Astrocyte of the spinal cord (primary cell): ENCODE data around the gene PSMD10.
A peak's percentile ranks its signal among the peaks of the same experiment; 100 is the strongest.

Experiments used
- DNase-seq: peaks from one replicate; pipeline ENCODE4 v3.0.0; 2011; ENCODE audit warnings: low read depth, low spot score
- H3K4me3 ChIP-seq: 2 replicates; pipeline ENCODE4 v1.5.1; 2011; ENCODE audit warnings: low read depth, mild to moderate bottlenecking, low read length, moderate library complexity
- in situ Hi-C: cut with HindIII; loops from 2 replicates; pipeline ENCODE4 v1.10.0; 2017; ENCODE audit warnings: low sequenced_read_pairs
- TF ChIP-seq, protein P1 (sequence below): IDR thresholded peaks from 2 replicates; pipeline ENCODE4 v1.5.1; 2012; ENCODE audit warnings: low read depth, mild to moderate bottlenecking, low read length, inconsistent platforms

Gene PSMD10

DNA sequence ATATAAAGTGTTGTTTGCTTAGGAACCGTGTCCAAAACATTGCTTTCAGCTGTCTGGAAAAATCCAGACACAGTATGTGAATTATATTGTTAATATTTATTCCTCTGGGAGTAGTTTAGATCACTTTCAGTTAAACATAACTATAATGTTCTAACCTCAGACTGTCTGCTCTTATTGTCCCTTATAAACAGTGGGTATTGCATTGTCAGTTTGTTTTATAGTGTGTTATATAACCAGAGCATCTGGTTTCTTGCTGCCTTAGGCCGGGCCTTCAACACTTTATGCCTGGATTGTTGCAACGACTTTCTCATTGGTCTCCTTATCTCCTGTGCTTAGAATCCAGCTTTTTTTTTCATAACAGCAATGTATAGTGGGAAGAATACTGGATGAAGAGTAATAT is 26.6 kb upstream of the PSMD10 start:
- in situ Hi-C loops = no loop called here
- no peak for DNase-seq
- TF ChIP-seq, protein P1, sequence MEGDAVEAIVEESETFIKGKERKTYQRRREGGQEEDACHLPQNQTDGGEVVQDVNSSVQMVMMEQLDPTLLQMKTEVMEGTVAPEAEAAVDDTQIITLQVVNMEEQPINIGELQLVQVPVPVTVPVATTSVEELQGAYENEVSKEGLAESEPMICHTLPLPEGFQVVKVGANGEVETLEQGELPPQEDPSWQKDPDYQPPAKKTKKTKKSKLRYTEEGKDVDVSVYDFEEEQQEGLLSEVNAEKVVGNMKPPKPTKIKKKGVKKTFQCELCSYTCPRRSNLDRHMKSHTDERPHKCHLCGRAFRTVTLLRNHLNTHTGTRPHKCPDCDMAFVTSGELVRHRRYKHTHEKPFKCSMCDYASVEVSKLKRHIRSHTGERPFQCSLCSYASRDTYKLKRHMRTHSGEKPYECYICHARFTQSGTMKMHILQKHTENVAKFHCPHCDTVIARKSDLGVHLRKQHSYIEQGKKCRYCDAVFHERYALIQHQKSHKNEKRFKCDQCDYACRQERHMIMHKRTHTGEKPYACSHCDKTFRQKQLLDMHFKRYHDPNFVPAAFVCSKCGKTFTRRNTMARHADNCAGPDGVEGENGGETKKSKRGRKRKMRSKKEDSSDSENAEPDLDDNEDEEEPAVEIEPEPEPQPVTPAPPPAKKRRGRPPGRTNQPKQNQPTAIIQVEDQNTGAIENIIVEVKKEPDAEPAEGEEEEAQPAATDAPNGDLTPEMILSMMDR = no peak
- H3K4me3 ChIP-seq = no peak overlapping the region

DNA sequence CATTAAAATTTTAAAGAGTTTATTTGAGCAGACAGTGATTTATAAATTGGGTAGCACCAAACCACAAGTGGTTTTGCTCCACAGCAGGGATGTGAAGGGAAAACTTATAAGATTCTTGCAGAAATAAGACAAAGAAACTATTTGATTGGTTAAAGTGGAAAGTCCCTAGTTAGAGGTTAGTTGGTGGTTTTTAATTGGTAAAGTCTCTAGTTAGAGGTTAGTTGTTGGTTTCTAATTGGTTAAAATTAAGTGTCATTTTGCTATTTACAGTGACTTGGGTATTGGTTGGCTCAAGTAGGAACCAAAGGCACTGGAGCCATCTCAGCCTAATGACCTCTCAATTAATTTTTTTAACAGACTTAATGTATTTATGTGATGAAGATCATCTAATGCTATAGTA is 23.2 kb upstream of the PSMD10 start:
- TF ChIP-seq, protein P1 = no peak
- in situ Hi-C loops = no loop called here

DNA sequence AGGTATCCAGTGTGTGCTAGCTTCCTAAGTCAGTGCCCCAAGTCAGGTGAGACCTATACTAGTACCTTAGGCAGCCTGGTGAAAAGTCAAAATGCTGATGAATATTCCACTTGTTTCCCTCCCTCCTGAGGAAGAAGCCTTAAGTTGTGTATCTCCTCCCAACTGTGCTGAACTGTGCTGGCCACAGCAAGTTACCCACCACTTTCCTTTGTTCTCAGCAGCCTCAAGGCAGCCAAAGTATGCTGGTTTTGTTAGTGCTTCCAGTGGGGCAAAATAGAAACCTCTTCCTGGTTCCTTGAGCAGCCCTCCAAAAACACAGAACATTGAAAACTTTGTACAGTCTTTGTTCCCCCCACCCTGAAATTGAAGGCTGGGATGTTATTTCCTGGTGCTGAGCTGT is 14.1 kb upstream of the PSMD10 start:
- no peak for DNase-seq
- H3K4me3 ChIP-seq = no peak overlapping the region
- TF ChIP-seq, protein P1 = no peak
- in situ Hi-C loops = no loop called here

More for the DNA sequence above, 23.2 kb upstream of the PSMD10 start:
- DNase-seq = no peak
- no peak overlapping the region for H3K4me3 ChIP-seq

DNA sequence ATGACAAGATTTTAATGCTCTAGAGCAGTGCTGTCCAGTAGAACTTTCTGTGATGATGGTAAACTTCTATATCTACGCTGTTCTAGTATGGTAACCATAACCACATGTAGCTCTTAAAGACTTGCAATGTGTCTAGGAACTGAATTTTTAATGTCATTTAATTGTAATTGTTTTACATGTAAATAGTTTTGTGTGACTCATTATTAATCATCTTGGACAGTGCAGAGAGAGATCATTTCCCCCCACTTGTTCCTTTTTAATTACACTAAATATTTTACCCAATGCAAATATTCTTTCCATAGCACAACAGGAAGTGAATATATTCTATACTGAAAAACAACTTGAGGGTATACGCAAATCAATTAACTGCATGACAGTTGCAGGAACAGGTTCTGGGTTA is 6.0 kb upstream of the PSMD10 start:
- in situ Hi-C loops = no loop called here
- TF ChIP-seq, protein P1 = no peak
- DNase-seq = no peak
- no peak overlapping the region for H3K4me3 ChIP-seq

DNA sequence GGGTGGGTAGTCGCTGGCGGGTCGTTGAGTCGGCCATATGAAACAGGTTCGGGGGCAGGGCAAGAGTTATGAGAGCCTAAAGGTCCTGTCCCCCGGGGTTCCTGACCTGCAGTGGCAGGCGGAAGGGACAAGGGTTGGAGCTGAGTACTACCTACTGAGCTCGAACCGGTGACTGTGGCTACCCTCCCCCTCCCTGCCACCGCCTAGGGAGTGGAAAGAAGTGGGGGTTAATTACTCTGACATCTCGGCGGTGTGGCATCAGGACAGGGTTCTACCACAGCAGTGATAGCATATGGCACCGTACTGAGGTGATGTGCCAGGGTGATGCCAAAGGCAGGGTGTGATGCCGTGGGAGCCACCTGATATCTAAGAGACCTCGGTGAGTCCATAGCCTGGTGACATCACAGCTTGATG is 543 bp upstream of the PSMD10 start:
- in situ Hi-C loops = no loop called here
- TF ChIP-seq, protein P1 = no peak
- no peak for DNase-seq
- peak overlapping the region; percentile 76 for H3K4me3 ChIP-seq

DNA sequence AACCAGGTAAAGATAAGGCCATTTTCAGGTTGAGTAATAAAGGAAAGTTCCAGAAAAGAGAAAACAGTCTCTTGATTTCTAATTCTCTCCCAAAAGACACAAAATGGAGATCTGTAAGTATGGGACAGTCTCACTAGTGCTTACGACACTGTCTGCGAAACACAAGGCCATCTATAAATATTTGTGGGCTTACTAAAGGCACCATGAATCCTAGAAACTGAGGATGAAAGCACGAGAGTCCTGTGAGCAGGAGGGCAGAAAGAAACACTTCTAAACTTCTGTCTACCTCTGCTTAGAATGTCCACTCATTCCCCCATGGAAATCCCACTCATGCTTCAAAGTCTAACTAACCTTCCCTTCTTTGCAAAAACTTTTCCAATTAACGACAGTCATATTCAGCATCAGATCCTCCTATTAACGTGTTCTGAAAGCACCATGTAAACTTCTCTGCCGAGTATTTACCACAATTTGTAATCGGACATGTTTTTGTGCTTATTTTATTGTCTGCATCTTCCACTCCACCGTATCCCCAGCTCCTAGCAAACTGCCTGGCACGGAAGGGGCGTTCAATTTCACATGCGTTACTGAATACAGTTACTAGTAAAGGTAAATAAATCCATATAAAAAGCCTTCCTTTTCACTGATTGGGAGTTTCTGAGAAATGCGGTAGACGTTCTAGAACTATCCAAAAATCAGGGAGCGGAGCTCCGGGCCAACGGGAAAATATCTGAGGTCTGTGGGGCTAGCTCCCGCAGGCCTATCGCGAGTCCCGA is 665 bp downstream of the PSMD10 start:
- TF ChIP-seq, protein P1 = no peak
- DNase-seq = peak; percentile 21
- in situ Hi-C loops = no loop called here
- peak overlapping the region; percentile 76 for H3K4me3 ChIP-seq
